ENCODE measurements around the gene SIPA1L3. TPM values are rescaled to one million over a fixed set of nuclear protein-coding genes. Genes with fewer than 3 reads are reported as not detected.
A peak's percentile ranks its signal among the peaks of the same experiment; 100 is the strongest.

Gene SIPA1L3
- total and polyA plus RNA-seq, 2 of the 13 experiments (the other 11 are each of a cell fraction or from before 2014, with no cell fraction given) = 5.5 to 7.7 TPM

- TF ChIP-seq STAT6 (CRISPR knock-in tag; IDR thresholded peaks at IDR 0.05; ENCODE audit: borderline replicate concordance) (no peak), RFXAP (CRISPR knock-in tag; IDR thresholded peaks at IDR 0.05; ENCODE audit: borderline replicate concordance) (peak; percentile 19), KAT8 (CRISPR knock-in tag; IDR thresholded peaks at IDR 0.05) (peak; percentile 72), ZBTB40 (IDR thresholded peaks at IDR 0.05) (no peak), ZBTB40 (CRISPR knock-in tag; IDR thresholded peaks at IDR 0.05) (peak; percentile 61; the same call in 1 of the 2 replicates), ZNF362 (CRISPR knock-in tag; IDR thresholded peaks at IDR 0.05; ENCODE audit: borderline replicate concordance) (no peak; the same call in 1 of the 2 replicates), ZNF646 (CRISPR knock-in tag; IDR thresholded peaks at IDR 0.05) (no peak)
These were observed at the start of gene SIPA1L3 (continued) for GRCh38 chr19:37906869-37907734.
